ENCODE measurements around the gene MOAP1.

MOAP1 gene

DNA sequence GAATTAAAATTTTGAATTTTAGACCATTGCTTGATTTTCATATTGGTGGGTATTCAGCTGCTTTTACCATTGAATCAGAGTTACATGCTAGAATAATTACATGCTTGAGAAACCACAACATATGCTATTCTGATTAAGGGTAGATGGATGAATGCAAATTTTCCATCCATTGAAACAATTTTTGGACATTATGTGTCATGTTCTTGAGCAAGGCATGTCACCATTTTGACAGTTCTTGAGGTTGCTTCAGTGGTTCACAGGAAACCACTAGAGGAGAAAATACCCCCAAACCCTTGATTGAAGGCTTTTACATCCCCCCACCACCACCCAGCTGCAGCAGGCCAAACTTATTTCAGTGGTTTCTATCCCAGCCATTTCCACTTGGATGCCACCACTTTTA, 35.8 kb upstream of the MOAP1 start:
- DNase-seq (ENCODE audit: low read depth), result no peak
- H3K4me3 ChIP-seq (ENCODE audit: low read depth, low read length), result no peak overlapping the region
- TF ChIP-seq, protein P1, sequence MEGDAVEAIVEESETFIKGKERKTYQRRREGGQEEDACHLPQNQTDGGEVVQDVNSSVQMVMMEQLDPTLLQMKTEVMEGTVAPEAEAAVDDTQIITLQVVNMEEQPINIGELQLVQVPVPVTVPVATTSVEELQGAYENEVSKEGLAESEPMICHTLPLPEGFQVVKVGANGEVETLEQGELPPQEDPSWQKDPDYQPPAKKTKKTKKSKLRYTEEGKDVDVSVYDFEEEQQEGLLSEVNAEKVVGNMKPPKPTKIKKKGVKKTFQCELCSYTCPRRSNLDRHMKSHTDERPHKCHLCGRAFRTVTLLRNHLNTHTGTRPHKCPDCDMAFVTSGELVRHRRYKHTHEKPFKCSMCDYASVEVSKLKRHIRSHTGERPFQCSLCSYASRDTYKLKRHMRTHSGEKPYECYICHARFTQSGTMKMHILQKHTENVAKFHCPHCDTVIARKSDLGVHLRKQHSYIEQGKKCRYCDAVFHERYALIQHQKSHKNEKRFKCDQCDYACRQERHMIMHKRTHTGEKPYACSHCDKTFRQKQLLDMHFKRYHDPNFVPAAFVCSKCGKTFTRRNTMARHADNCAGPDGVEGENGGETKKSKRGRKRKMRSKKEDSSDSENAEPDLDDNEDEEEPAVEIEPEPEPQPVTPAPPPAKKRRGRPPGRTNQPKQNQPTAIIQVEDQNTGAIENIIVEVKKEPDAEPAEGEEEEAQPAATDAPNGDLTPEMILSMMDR (IDR thresholded peaks at IDR 0.05; ENCODE audit: control insufficient read depth, extremely low read depth, insufficient read depth), result no peak

DNA sequence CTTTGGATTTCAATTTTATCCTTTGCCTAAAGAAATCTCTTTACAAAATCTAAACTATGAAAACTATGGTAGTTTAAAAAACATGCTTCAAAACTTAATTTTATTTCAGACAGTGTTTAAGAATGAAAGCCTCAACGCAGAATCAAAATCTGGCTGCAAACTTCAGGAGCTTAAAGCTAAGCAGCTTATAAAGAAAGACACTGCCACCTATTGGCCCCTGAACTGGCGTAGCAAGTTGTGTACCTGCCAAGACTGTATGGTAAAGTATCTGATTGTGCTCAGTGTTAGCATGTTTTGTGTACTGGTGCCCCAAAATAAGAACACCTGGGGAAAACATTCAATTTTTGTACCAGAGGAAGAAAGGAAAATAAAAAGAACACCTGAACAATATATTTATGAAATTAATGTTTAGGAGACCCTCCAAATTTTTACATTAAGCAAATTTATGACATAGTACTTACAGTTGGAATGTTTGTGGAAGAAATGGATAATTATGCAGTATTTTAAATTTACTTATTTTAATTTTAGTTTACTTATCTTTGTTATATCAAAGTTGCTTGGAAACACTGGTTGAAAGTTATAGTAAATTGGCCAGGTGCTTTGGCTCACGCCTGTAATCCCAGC, 34.5 kb upstream of the MOAP1 start:
- no peak overlapping the region for H3K4me3 ChIP-seq (ENCODE audit: low read depth, low read length)
- TF ChIP-seq, protein P1 (IDR thresholded peaks at IDR 0.05; ENCODE audit: control insufficient read depth, extremely low read depth, insufficient read depth), result peak; percentile 88
- DNase-seq (ENCODE audit: low read depth), result peak; percentile 72

DNA sequence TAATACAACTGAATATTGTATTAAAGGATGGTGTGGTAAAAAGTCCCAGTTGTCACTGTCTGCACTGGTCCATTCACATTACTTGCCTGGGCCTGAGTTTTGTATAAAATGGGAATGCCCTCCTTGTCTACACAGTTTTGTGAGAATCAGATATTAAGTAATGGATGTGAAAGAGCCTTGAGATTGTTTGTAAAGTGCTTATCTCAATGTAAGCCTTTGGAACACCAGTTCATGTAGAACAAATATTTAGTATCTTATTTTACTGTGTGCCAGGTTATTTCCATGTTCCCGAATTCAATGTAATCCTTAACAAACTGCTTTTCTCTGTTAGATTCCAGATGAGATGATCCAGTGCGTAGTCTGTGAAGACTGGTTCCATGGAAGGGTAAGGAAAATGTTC, 29.9 kb upstream of the MOAP1 start:
- DNase-seq (ENCODE audit: low read depth), result no peak
- TF ChIP-seq, protein P1 (IDR thresholded peaks at IDR 0.05; ENCODE audit: control insufficient read depth, extremely low read depth, insufficient read depth), result no peak
- H3K4me3 ChIP-seq (ENCODE audit: low read depth, low read length), result no peak overlapping the region

DNA sequence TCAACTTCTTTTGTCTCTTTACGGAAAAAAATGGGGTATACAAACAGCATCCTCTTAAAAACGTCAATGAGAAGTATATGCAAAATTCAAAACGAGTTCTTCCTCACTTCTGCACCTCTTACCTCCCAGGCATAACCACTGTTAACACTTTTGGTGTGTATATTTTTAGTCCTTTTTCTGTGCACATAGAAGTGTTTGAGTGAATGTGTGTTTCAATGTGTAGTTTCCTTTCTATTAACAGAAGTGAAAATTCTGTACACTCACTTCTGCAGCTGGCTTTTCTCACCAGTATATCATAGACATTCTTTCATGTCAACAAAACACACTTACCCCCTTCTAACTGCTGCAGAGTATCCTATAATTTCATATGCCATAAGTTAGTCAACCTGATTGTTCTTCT, 27.7 kb upstream of the MOAP1 start:
- DNase-seq (ENCODE audit: low read depth), result no peak
- TF ChIP-seq, protein P1 (IDR thresholded peaks at IDR 0.05; ENCODE audit: control insufficient read depth, extremely low read depth, insufficient read depth), result no peak
- no peak overlapping the region for H3K4me3 ChIP-seq (ENCODE audit: low read depth, low read length)

DNA sequence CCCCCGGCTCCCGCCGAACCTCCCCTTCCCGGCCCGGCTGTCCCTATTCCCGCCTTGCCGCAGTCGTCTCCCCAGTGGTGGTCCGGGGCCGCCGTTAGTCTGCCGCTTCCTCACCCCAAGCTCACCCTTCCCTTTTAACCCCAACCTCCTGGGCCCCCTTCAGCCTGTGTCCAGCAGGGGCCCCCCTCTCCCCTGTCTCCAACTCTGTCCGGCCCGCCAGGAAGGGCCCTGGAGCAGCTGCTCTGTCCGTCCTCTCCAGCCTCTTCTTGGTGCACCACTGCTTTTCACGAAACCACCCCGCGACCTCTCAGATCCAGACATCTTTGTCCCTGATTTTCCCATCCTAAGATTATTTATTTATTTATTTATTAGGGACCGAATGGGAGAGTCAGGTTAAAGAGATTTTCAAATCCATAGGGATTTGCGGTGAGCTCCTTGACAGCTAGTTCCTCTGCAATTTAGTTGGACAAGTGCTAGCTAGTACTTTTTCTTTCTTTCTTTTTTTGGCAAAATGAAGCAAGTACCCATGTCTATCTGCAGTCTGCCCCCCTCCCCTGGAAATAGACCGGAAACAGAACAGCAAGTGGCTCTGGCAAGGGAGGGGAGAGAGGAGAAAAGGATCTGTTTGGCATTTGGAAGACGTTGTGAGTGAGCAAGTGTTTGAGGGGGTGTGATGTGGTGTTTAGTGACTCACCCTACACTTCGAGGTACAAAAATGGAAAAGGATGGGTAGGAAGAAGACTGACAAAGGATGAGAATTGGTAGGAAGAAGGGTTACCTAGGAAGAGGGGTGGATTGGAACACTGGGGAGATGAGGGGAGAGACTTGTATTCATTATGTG, 23.0 kb upstream of the MOAP1 start:
- TF ChIP-seq, protein P1 (IDR thresholded peaks at IDR 0.05; ENCODE audit: control insufficient read depth, extremely low read depth, insufficient read depth), result peak; percentile 59
- peak overlapping the region; percentile 90 for H3K4me3 ChIP-seq (ENCODE audit: low read depth, low read length)
- no peak for DNase-seq (ENCODE audit: low read depth)

DNA sequence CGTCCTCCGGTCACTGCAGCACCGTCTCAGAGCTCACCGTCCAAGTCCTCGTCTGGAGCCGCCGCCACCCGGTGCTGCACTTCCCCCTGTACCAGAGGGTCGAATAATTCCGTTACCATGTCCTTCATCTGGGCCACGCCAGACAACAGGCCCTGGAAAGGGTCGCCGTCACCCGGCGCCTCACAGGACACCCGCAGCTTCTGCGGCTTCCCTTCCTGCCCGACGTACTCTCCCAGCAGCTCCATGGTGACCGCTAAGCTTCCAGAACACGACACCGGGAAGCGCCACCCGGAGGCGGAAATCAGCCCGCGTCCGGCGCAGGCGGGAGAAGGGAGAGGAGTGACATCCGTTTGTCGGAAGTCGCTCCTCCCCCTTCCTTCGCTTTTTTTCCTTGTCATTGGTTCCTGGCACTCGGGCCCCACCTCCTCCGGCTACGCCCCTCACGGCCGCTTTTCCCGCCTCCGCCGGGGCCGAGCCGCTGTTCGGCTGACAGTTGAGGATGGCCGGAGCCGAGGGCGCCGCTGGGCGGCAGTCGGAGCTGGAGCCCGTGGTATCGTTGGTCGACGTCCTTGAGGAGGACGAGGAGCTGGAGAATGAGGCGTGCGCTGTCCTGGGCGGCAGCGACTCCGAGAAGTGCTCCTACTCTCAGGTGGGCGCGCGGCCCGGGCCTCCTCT, 22.2 kb upstream of the MOAP1 start, which contains the start of the genes GON7 and UBR7:
GON7 (minus strand) TSS at position 273 of the 675 bp plus-strand sequence; CDS start at position 245, 28 bp downstream.
UBR7 (plus strand) TSS at position 464 of the 675 bp plus-strand sequence; CDS start at position 500, 36 bp downstream.
- peak within 1 kb of the TSS; percentile 90 for H3K4me3 ChIP-seq (ENCODE audit: low read depth, low read length)
- TF ChIP-seq, protein P1 (IDR thresholded peaks at IDR 0.05; ENCODE audit: control insufficient read depth, extremely low read depth, insufficient read depth), result 0 out of 2 replicates have a peak, but pooled peaks have one; percentile 30
- peak; percentile 95 for DNase-seq (ENCODE audit: low read depth)

All from LNCaP clone FGC (cell line).